HepG2 (cell line): ENCODE results near the gene UAP1. TPM values are rescaled to one million over a fixed set of nuclear protein-coding genes. Genes with fewer than 3 reads are reported as not detected.
A peak's percentile ranks its signal among the peaks of the same experiment; 100 is the strongest.

Experiments used
- ATAC-seq: fragments of 200-7000 bp; cut with Tn5 transposase; 3 replicates; pipeline ENCODE4 v1.9.1; 2020; ENCODE audit warnings: mild to moderate bottlenecking, moderate library complexity
- BruUV-seq: library from RNA; stranded (reverse); fragments of 400-500 nt; replicated peaks from 2 replicates; lab custom pipeline; 2021; lab: Mats Ljungman, UMichigan
- CTCF ChIA-PET: fragments of 300-600 bp; formaldehyde crosslinking; extraction: SDS; loops from one replicate; lab custom pipeline; 2021; ENCODE audit warnings: low total read pairs, inconsistent platforms, low intra/inter-chr PET ratio; lab: Yijun Ruan, JAX
- POLR2A ChIA-PET: fragments of 350-600 bp; sonication (Branson Sonifier 250); formaldehyde crosslinking; loops from one replicate; lab custom pipeline; 2020; ENCODE audit warnings: antibody characterized with exemption, inconsistent platforms; lab: Yijun Ruan, JAX
- DNase-seq: peaks from one replicate; pipeline ENCODE4 v3.0.0-alpha.2; 2015; ENCODE audit warnings: low spot score
- FAIRE-seq: peaks from 3 replicates; lab custom pipeline; 2011; peaks lifted over from hg19 to GRCh38; lab: Jason Lieb, UNC
- H2AFZ ChIP-seq: one replicate; pipeline ENCODE4 v1.6.1; 2011; ENCODE audit warnings: low read length, inconsistent platforms
- H3K27ac ChIP-seq: fragments of 300-600 bp; 3 replicates; pipeline ENCODE4 v1.8.0; 2011; ENCODE audit warnings: mixed run types, mild to moderate bottlenecking, mixed read lengths, low read length, inconsistent platforms; ENCODE audit not compliant: insufficient read depth; ENCODE audit errors: extremely low read length
- H3K27me3 ChIP-seq, 2 experiments: fragments of 200-600 bp in 1 of 2; 2 replicates in 1 of 2; 3 replicates in 1 of 2; pipeline versions ENCODE4 v1.6.0 to v1.8.0; 2011; ENCODE audit warnings: low read length in 2 of 2, mild to moderate bottlenecking in 2 of 2, moderate library complexity in 2 of 2, inconsistent platforms in 1 of 2; ENCODE audit not compliant: insufficient read depth in 2 of 2, control insufficient read depth in 1 of 2
- H3K36me3 ChIP-seq, 2 experiments: fragments of 200-600 bp in 1 of 2; replicated peaks in 1 of 2; 2 replicates in 1 of 2; 3 replicates in 1 of 2; pipeline versions ENCODE4 v1.5.1 to v1.8.0; 2011; ENCODE audit warnings: low read length in 2 of 2, inconsistent platforms in 1 of 2; ENCODE audit not compliant: insufficient read depth in 2 of 2, control insufficient read depth in 1 of 2
- H3K4me1 ChIP-seq: 2 replicates; pipeline ENCODE4 v1.5.1; 2012; ENCODE audit warnings: low read length, inconsistent platforms; ENCODE audit not compliant: insufficient read depth
- H3K4me2 ChIP-seq: 2 replicates; pipeline ENCODE4 v1.6.0; 2011; ENCODE audit warnings: low read depth, low read length, inconsistent platforms
- H3K4me3 ChIP-seq, 3 experiments: fragments of 200-600 bp in 1 of 3; sonication (generic), shearing (Covaris generic) in 1 of 3; replicated peaks in 1 of 3; 2 replicates each; pipeline ENCODE4 v1.5.1; 2011 to 2016; ENCODE audit warnings: low read length in 3 of 3, inconsistent platforms in 2 of 3, low read depth in 2 of 3, mild to moderate bottlenecking in 2 of 3, control low read depth in 1 of 3, mixed read lengths in 1 of 3; ENCODE audit not compliant: insufficient read depth in 1 of 3
- H3K79me2 ChIP-seq: one replicate; pipeline ENCODE4 v1.6.1; 2011; ENCODE audit warnings: low read length, inconsistent platforms; ENCODE audit not compliant: insufficient read depth
- H3K9ac ChIP-seq: 2 replicates; pipeline ENCODE4 v1.6.0; 2011; ENCODE audit warnings: mild to moderate bottlenecking, low read depth, low read length, inconsistent platforms; ENCODE audit not compliant: insufficient read depth
- H3K9me3 ChIP-seq: 2 replicates; pipeline ENCODE4 v1.5.1; 2012; ENCODE audit warnings: mild to moderate bottlenecking, low read length
- H4K20me1 ChIP-seq: 2 replicates; pipeline ENCODE4 v1.6.0; 2011; ENCODE audit warnings: inconsistent platforms, mild to moderate bottlenecking, low read length, moderate library complexity; ENCODE audit not compliant: insufficient read depth
- FIP1L1 ChIP-seq: fragments of 200-400 bp; formaldehyde crosslinking; IDR thresholded peaks from 2 replicates; pipeline ENCODE4 v1.6.1; 2018; ENCODE audit warnings: low read depth, mild to moderate bottlenecking, low read length, moderate library complexity, borderline replicate concordance; ENCODE audit not compliant: insufficient read depth
- MBD4 ChIP-seq: IDR thresholded peaks from 2 replicates; pipeline ENCODE4 v1.6.1; 2012; ENCODE audit warnings: low read length, inconsistent platforms, borderline replicate concordance
- POLR2AphosphoS5 ChIP-seq: IDR thresholded peaks from 2 replicates; pipeline ENCODE4 v1.6.1; 2012; ENCODE audit warnings: low read depth, low read length
- RCOR2 ChIP-seq: IDR thresholded peaks from 2 replicates; pipeline ENCODE4 v1.6.1; 2016; ENCODE audit warnings: missing biosample characterization, missing genetic modification reagents
- ZBTB38 ChIP-seq: sonication (generic); formaldehyde crosslinking; IDR thresholded peaks from 2 replicates; pipeline ENCODE4 v1.5.1; 2020; ENCODE audit warnings: mild to moderate bottlenecking, missing genetic modification reagents
- ZNF17 ChIP-seq: sonication (generic); formaldehyde crosslinking; IDR thresholded peaks from 2 replicates; pipeline ENCODE4 v1.5.0; 2020; ENCODE audit warnings: mild to moderate bottlenecking, missing genetic modification reagents
- ZNF264 ChIP-seq: sonication (generic); formaldehyde crosslinking; IDR thresholded peaks from 2 replicates; pipeline ENCODE4 v1.4.0; 2020; ENCODE audit warnings: missing genetic modification reagents
- ZNF460 ChIP-seq: sonication (generic); formaldehyde crosslinking; IDR thresholded peaks from 2 replicates; pipeline ENCODE4 v1.5.1; 2020; ENCODE audit warnings: missing genetic modification reagents, mild to moderate bottlenecking, borderline replicate concordance
- ZNF720 ChIP-seq: sonication (generic); formaldehyde crosslinking; IDR thresholded peaks from 2 replicates; pipeline ENCODE4 v1.4.0; 2020; ENCODE audit warnings: missing genetic modification reagents
- WGBS: methylation state at CpG from one replicate; pipeline ENCODE4 v1.1.6; 2017; ENCODE audit warnings: low lambda C conversion rate; 5-methylcytosine and 5-hydroxymethylcytosine counted together
- in situ Hi-C: cut with HindIII; loops from 2 replicates; pipeline ENCODE4 v1.10.0; 2017; ENCODE audit warnings: low pct_unique_long_range_greater_than_20kb; ENCODE audit not compliant: extremely low pct_ligation_motif_present
- intact Hi-C: fragments of 100-400 bp; cut with micrococcal nuclease; formaldehyde crosslinking; loops from one replicate; pipeline ENCODE4 v1.10.0; 2022; ENCODE audit not compliant: unreplicated experiment
- polyA plus RNA-seq, 8 experiments: library from polyadenylated mRNA; depleted of rRNA in 3 of 8; stranded (reverse) in 7 of 8; unstranded in 1 of 8; fragments of >200 nt; fragmentation: Illumina TruSeq in 4 of 8; extraction: Trizol in 4 of 8; gene quantifications; 2 replicates each; pipeline versions ENCODE4 v1.2.1 to v1.2.3, GENCODE V29; 2011 to 2016; ENCODE audit warnings: low read depth in 4 of 8, missing spikeins in 1 of 8, mixed read lengths in 1 of 8; ENCODE audit not compliant: insufficient read depth in 1 of 8
- total RNA-seq, 5 experiments: library from RNA; depleted of rRNA; stranded (reverse); fragments of >200 nt; fragmentation: Illumina TruSeq; extraction: Trizol; gene quantifications; 2 replicates each; pipeline ENCODE4 v1.2.3, GENCODE V29; 2016; ENCODE audit warnings: low read depth in 1 of 5
- TF ChIP-seq, protein P1 (sequence below): sonication (generic); formaldehyde crosslinking; IDR thresholded peaks from 2 replicates; pipeline ENCODE4 v1.5.1; 2020; ENCODE audit warnings: missing genetic modification reagents, mild to moderate bottlenecking, borderline replicate concordance
- TF ChIP-seq, protein P2 (sequence below): sonication (generic); formaldehyde crosslinking; IDR thresholded peaks from 2 replicates; pipeline ENCODE4 v1.4.0; 2020; ENCODE audit warnings: mild to moderate bottlenecking, missing genetic modification reagents
- TF ChIP-seq, protein P3 (sequence below): sonication (generic); formaldehyde crosslinking; IDR thresholded peaks from 2 replicates; pipeline ENCODE4 v1.4.0; 2020; ENCODE audit warnings: missing genetic modification reagents
- TF ChIP-seq, protein P4 (sequence below): sonication (generic); formaldehyde crosslinking; IDR thresholded peaks from 2 replicates; pipeline ENCODE4 v1.4.0; 2020; ENCODE audit warnings: mild to moderate bottlenecking, missing genetic modification reagents
- TF ChIP-seq, protein P5 (sequence below): sonication (generic); formaldehyde crosslinking; IDR thresholded peaks from 2 replicates; pipeline ENCODE4 v1.9.0; 2021; ENCODE audit warnings: mild to moderate bottlenecking, missing genetic modification reagents

The UAP1 gene
- total and polyA plus RNA-seq, 2 of the 13 experiments (the other 11 are each of a cell fraction or from before 2014, with no cell fraction given), result 48.4 to 117 TPM

DNA sequence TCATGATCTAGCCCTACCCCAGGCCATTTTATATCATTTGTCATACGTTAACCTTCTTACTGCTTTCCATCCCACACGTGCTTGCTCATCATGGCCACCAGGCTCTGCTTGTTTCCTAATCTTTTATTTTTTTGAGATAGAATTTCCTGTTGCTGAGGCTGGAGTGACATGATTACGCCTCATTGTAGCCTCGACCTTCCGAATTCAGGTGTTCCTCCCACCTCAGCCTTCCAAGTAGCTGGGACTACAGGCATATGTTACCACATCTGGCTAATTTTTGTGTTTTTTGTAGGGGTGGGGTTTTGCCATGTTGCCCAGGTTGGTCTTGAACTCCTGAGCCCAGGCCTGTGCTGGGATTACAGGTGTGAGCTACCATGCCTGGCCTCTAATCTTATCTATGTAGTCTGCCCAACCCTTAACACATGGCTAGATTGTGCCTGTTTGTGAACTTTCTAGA, 3.3 kb downstream of the UAP1 start:
- peak overlapping the region; percentile 90 for H3K4me2 ChIP-seq
- TF ChIP-seq RCOR2 (CRISPR knock-in tag) (no peak), ZNF720 (no peak), ZNF17 (no peak), ZNF264 (CRISPR knock-in tag) (no peak), MBD4 (no peak), ZBTB38 (CRISPR knock-in tag) (no peak), ZNF460 (CRISPR knock-in tag) (no peak), FIP1L1 (no peak), POLR2AphosphoS5 (no peak)
- TF ChIP-seq, protein P1, sequence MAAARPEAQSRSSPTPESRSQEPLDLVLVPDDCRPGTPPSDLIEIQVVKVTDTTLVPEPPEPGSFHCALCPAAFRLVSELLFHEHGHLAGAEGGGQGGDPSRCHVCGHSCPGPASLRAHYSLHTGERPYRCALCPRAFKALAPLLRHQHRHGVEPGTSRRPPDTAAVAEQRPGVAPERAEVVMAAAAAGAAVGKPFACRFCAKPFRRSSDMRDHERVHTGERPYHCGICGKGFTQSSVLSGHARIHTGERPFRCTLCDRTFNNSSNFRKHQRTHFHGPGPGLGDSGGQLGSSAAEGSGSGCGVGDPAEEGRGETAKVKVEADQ (CRISPR knock-in tag), result no peak
- TF ChIP-seq, protein P2, sequence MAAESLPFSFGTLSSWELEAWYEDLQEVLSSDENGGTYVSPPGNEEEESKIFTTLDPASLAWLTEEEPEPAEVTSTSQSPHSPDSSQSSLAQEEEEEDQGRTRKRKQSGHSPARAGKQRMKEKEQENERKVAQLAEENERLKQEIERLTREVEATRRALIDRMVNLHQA (CRISPR knock-in tag), result no peak
- TF ChIP-seq, protein P3, sequence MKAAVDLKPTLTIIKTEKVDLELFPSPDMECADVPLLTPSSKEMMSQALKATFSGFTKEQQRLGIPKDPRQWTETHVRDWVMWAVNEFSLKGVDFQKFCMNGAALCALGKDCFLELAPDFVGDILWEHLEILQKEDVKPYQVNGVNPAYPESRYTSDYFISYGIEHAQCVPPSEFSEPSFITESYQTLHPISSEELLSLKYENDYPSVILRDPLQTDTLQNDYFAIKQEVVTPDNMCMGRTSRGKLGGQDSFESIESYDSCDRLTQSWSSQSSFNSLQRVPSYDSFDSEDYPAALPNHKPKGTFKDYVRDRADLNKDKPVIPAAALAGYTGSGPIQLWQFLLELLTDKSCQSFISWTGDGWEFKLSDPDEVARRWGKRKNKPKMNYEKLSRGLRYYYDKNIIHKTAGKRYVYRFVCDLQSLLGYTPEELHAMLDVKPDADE, result no peak
- TF ChIP-seq, protein P4, sequence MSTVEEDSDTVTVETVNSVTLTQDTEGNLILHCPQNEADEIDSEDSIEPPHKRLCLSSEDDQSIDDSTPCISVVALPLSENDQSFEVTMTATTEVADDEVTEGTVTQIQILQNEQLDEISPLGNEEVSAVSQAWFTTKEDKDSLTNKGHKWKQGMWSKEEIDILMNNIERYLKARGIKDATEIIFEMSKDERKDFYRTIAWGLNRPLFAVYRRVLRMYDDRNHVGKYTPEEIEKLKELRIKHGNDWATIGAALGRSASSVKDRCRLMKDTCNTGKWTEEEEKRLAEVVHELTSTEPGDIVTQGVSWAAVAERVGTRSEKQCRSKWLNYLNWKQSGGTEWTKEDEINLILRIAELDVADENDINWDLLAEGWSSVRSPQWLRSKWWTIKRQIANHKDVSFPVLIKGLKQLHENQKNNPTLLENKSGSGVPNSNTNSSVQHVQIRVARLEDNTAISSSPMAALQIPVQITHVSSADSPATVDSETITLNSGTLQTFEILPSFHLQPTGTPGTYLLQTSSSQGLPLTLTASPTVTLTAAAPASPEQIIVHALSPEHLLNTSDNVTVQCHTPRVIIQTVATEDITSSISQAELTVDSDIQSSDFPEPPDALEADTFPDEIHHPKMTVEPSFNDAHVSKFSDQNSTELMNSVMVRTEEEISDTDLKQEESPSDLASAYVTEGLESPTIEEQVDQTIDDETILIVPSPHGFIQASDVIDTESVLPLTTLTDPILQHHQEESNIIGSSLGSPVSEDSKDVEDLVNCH, result no peak
- TF ChIP-seq, protein P5, sequence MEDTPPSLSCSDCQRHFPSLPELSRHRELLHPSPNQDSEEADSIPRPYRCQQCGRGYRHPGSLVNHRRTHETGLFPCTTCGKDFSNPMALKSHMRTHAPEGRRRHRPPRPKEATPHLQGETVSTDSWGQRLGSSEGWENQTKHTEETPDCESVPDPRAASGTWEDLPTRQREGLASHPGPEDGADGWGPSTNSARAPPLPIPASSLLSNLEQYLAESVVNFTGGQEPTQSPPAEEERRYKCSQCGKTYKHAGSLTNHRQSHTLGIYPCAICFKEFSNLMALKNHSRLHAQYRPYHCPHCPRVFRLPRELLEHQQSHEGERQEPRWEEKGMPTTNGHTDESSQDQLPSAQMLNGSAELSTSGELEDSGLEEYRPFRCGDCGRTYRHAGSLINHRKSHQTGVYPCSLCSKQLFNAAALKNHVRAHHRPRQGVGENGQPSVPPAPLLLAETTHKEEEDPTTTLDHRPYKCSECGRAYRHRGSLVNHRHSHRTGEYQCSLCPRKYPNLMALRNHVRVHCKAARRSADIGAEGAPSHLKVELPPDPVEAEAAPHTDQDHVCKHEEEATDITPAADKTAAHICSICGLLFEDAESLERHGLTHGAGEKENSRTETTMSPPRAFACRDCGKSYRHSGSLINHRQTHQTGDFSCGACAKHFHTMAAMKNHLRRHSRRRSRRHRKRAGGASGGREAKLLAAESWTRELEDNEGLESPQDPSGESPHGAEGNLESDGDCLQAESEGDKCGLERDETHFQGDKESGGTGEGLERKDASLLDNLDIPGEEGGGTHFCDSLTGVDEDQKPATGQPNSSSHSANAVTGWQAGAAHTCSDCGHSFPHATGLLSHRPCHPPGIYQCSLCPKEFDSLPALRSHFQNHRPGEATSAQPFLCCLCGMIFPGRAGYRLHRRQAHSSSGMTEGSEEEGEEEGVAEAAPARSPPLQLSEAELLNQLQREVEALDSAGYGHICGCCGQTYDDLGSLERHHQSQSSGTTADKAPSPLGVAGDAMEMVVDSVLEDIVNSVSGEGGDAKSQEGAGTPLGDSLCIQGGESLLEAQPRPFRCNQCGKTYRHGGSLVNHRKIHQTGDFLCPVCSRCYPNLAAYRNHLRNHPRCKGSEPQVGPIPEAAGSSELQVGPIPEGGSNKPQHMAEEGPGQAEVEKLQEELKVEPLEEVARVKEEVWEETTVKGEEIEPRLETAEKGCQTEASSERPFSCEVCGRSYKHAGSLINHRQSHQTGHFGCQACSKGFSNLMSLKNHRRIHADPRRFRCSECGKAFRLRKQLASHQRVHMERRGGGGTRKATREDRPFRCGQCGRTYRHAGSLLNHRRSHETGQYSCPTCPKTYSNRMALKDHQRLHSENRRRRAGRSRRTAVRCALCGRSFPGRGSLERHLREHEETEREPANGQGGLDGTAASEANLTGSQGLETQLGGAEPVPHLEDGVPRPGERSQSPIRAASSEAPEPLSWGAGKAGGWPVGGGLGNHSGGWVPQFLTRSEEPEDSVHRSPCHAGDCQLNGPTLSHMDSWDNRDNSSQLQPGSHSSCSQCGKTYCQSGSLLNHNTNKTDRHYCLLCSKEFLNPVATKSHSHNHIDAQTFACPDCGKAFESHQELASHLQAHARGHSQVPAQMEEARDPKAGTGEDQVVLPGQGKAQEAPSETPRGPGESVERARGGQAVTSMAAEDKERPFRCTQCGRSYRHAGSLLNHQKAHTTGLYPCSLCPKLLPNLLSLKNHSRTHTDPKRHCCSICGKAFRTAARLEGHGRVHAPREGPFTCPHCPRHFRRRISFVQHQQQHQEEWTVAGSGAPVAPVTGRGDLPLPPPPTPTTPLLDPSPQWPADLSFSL (CRISPR knock-in tag), result no peak

More for the DNA sequence above, 3.3 kb downstream of the UAP1 start:
- DNase-seq, result no peak
- Histone ChIP-seq H4K20me1 (peaks cover 15% of the 10 kb centered on the region; the same call in 1 of the 2 replicates), H3K27me3 (no peaks in the 10 kb centered on the region; a peak in 1 of 5 replicates), H3K4me3 (no peak overlapping the region), H3K4me1 (peaks cover 51% of the 10 kb centered on the region), H3K9me3 (no peaks in the 10 kb centered on the region), H3K79me2 (peaks cover 66% of the 10 kb centered on the region), H2AFZ (no peak overlapping the region), H3K9ac (no peak overlapping the region), H3K27ac (no peak overlapping the region), H3K36me3 (peaks cover 1 to 28% of the 10 kb centered on the region in 2 experiments; a peak in 4 of 5 replicates)
- ATAC-seq, result no peak
- in situ Hi-C loops, result no loop called here
- BruUV-seq, result no TSS peak
- CTCF ChIA-PET, result no interaction called here
- 95% methylated on average over 5 of the region's 5 CpGs for WGBS
- intact Hi-C loops, result loop anchor here (5.0 kb wide), 1 partner anchor 33 kb away; no protein-coding TSS in a partner anchor
- FAIRE-seq, result no peak
- POLR2A ChIA-PET, result no interaction called here
